Measurements from ENCODE around the gene INSL3.
A peak's percentile ranks its signal among the peaks of the same experiment; 100 is the strongest.

Gene INSL3

DNA sequence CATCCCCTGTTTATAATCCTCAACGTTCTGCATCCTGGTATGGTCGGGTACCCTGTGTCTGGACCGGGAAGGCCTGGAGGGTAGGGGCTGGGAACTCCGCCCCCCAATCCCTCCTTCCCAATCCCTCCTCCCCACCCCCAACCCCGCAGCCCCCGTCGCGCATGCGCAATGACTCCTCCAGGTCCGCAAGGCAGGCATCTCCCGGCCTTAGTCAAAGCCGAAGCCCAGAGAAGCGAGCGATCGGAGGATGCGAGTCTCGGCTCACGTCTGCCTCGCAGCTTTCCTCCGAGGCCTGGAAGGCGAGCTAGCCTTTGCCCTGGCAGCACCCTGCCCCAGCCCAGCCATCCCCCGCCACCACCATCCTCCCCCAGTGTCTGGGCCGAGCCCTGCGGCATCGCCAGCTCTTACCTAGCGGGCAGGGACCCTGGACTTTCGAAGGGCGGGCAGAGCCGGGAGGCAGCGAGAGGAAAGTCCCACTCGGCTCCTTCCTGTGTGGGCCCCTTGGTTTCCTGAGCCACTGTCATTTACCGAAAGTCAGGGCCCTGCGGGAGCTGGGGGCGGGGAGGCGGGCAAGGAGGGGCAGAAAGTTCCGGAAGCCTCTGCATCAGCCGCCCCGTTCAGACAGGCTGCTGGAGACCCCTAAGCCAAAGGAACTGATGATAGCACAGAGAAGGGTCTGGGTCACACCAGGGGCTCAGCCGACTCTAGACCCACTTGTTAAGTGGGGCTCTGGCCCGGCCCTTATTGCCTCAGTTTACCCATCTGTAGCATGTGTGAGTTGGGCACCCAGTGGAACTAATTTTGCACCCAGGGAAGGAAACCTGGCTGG, 26.4 kb upstream of the INSL3 start, which contains the start of gene JAK3:
Gene JAK3 (minus strand): TSS at position 445 of the 829 bp plus-strand sequence. CDS start 3,565 bp downstream, outside the sequence.
- DNase-seq: peak in 48 of 58 donors; percentile 2 to 69 (median 36)

GRCh38 chr19:17846146-17846545, 24.8 kb upstream of the INSL3 start:
- no peak for DNase-seq

- no peak for DNase-seq
These were observed 22.7 kb upstream of the INSL3 start for GRCh38 chr19:17843908-17844490.

- no peak for DNase-seq
These were observed 22.0 kb upstream of the INSL3 start for GRCh38 chr19:17843292-17843827.

DNA sequence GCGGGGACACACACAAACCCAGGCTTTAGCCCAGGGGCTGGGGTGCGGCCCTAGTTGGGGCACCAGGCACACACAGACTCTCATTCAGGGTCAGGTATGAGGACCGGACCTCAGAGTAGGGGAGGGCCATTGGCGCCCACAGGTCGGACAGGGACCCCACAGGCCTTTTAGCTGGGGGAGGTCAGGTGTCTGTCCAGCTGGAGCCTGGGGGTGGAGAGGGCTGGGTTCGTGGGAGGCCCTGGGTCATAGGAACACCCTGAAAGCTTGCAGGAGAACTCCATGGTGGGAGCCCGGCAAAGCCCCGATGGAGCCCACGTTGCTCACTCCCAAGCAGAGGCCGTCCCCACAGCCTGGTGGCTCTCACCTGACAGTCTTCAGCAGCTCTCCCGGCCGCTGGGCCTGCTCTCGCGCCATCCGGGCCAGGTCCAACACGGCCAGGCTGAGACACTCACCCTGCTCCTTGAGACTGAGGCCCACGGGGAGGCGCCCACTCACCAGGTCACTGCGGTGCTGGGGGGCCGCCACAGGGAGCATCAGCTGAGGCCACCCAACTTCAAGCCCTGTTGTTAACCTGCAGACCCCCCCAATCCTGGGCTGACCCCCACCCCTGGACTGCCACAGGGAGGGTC, 21.5 kb upstream of the INSL3 start:
- peak in 1 of 58 donors; percentile 7 for DNase-seq

- DNase-seq: peak in 52 of 58 donors; percentile 3 to 96 (median 54)
These were observed 20.7 kb upstream of the INSL3 start for GRCh38 chr19:17841810-17842662.

DNA sequence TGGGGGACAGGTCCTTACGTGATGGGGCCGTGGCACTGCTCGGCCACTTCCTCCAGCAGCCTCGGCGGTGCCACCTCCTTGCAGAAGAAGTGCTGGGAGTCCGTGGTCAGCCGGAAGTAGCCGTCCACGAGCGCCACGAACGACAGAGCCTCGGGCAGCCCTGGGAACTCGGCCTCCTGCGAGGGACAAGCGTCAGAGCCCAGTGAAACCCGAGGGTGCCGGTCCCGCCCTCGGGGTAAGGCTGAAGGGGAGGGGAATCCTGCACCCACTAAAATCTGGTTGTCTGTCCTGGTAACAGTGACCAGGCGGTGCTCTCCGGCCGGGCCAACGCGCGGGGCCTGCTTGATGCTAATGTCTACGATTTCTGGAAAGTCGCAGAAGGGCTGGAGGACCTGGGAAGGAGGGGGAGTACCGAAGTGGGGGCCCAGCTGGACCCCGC, 20.1 kb upstream of the INSL3 start:
- DNase-seq: peak in 1 of 58 donors; percentile 31

GRCh38 chr19:17840019-17840418, 18.7 kb upstream of the INSL3 start:
- no peak for DNase-seq

- no peak for DNase-seq
These were observed 16.7 kb upstream of the INSL3 start for GRCh38 chr19:17837972-17838371.

DNA sequence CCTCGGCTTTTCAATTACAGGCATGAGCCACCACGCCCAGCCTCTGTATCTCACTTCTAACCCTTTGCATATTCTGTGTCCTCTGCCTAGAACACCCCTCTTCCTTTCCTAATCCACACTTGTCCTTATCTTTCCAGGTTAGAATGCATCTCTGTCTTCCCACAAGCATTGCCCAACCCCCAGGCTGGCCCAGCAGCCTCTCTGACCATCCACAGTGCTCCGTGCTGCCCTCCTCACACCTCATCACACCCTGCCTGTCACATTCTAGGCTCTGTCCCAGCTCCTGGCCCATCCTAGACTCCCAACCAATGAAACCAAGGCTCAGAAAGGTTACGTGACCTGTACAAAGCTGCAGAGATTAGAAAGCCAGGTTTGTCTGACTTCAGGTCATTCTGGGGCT, 15.2 kb upstream of the INSL3 start:
- DNase-seq: no peak

DNA sequence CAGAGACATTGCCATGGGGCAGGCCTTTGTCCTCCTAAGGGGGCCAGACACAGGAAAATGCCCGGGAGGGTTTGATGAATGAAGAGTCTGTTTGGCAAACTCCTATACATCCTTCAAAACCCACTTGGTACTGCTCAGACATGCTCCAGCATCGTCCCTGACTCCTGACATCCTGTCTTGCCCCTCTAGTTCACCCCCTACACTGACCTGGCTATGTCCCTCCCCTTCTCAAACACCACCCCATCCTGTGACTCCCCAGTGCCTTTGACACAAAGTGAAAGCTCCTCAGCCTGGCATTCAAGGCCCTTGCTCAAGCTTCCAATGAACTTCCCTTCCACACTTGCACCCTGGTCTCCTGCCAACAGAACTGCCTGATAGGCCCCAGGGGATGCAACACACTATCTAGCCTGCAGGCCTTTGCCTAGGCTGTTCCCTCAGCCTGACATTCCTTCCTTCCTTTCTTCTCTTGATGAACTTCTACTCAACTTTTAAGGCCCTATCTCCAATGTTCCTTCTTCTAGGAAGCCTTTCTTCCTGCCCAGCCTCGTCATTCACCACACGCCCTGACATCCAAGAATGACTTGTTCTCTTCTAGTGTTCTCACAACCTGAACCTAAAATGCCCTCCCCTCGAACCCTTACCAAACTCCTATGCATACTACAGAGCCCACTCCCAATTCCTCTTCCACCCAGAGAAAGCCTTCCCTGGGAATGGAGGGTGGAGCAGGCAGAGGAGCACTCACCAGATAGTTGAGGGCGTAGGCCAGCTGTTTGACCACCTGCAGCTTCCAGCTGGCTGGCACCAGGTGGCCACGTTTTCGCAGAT, 14.1 kb upstream of the INSL3 start:
- no peak for DNase-seq

DNA sequence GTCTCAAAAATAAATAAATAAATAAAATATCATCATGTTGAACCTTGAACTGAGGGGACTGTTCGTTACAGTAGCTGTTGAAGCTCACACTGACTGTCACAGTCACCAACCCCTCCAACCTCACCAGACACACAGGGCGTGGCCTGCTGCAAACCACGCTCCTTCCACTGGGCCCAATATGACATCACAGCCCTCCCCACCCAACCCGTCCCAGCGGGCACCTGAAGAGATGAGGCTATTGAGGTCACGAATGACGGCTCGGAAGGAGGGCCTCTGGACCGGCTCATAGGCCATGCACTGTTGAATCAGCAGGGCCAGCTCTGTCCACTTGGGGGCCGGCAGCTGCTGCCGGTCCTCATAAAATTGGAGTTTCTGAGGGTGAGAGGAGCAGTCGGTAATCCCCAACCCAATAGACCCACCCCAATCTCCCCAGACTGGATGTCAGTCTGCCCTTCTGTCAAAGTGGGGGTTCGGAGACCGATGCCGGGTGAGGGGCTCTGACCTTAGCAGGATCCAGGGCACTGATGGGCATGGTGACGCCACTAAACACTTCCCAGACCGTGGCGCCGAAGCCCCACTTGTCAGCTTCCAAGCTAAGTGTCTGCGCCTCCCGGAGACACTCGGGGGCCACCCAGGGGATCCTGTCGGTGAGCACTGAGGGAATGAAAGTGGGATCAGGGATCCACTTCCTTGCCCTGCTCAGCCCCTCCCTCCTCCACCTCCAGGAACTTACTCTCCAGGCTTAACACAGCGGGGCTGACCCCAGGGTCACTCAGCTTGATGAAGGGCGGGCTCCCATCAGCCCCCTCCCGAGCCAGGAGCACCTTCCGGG, 13.2 kb upstream of the INSL3 start:
- DNase-seq: no peak

DNA sequence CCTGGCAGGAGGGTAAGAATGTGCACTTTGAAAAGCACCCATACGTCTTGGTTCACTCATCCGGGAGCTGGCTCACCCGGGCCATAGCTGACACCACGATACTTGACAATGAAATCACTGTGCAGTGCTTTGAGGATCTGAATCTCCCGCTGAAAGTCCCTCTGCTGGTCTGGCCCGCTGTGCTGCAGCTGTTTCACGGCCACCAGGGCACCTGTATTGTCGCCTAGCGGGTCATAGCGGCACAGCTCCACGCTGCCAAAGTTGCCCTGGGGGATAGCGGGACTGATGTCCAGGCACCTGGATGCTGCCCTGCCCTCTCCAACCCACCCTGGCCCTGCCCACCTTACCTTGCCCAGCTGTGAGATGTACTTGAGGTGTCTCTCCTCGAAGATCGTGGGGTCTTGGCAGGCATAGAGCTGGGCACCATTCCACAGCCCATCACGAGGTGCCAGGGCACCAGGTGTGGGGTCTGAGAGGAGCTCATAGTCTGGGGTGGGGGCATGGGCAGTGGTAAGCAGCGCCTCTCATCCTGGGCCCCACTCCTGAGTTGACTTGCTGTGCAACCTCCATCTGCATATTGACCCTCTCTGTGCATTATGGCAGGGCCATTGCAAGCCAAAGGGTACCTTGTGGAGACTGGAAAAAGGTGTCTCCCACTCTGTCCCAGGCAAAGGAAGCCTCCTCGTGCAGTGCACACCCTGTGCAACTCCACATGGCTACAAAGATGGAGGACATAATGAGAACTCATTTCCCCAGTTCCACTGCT, 11.3 kb upstream of the INSL3 start:
- DNase-seq: no peak

- DNase-seq: peak in 1 of 58 donors; percentile 9
These were observed 10.1 kb upstream of the INSL3 start for GRCh38 chr19:17831419-17831888.

- peak in 56 of 58 donors; percentile 14 to 95 (median 73) for DNase-seq
These were observed 9.5 kb upstream of the INSL3 start for GRCh38 chr19:17830567-17831418.

GRCh38 chr19:17829855-17830566, 8.7 kb upstream of the INSL3 start:
- peak in 42 of 58 donors; percentile 6 to 70 (median 38) for DNase-seq

All from anterior cingulate cortex (tissue), 58 donors.